HG02884 (cell line): ENCODE results near the gene PIK3C3.

Experiments used
- ATAC-seq: cut with Tn5 transposase; IDR thresholded peaks from one replicate; pipeline ENCODE4 v1.9.1; 2021; ENCODE audit warnings: mild to moderate bottlenecking, moderate library complexity; ENCODE audit not compliant: unreplicated experiment

PIK3C3 gene

GRCh38 chr18:41954827-41955613, at the start of gene PIK3C3:
Gene PIK3C3 (plus strand): TSS chr18:41955234. CDS start chr18:41955292, 58 bp downstream.
- ATAC-seq = peak; percentile 95

- ATAC-seq = no peak
These were observed 49.1 kb upstream of the PIK3C3 start for GRCh38 chr18:41905786-41906527.

GRCh38 chr18:41906528-41907146, 48.4 kb upstream of the PIK3C3 start:
- peak; percentile 90 for ATAC-seq

GRCh38 chr18:41917181-41917580, 37.9 kb upstream of the PIK3C3 start:
- no peak for ATAC-seq

GRCh38 chr18:41921770-41922169, 33.3 kb upstream of the PIK3C3 start:
- ATAC-seq = no peak

- no peak for ATAC-seq
These were observed 32.9 kb upstream of the PIK3C3 start for GRCh38 chr18:41922176-41922575.

- ATAC-seq = no peak
These were observed 32.2 kb upstream of the PIK3C3 start for GRCh38 chr18:41922841-41923240.

- ATAC-seq = no peak
These were observed 31.6 kb upstream of the PIK3C3 start for GRCh38 chr18:41923446-41923845.

- ATAC-seq = no peak
These were observed 26.5 kb upstream of the PIK3C3 start for GRCh38 chr18:41928581-41928980.

GRCh38 chr18:41932899-41933298, 22.1 kb upstream of the PIK3C3 start:
- no peak for ATAC-seq

GRCh38 chr18:41933778-41934177, 21.3 kb upstream of the PIK3C3 start:
- ATAC-seq = no peak

- peak; percentile 54 for ATAC-seq
These were observed 18.4 kb upstream of the PIK3C3 start for GRCh38 chr18:41936471-41937134.

GRCh38 chr18:41938445-41938844, 16.6 kb upstream of the PIK3C3 start:
- no peak for ATAC-seq

- no peak for ATAC-seq
These were observed 15.7 kb upstream of the PIK3C3 start for GRCh38 chr18:41939326-41939725.

GRCh38 chr18:41940506-41941215, 14.4 kb upstream of the PIK3C3 start:
- no peak for ATAC-seq

- ATAC-seq = no peak
These were observed 12.8 kb upstream of the PIK3C3 start for GRCh38 chr18:41942254-41942653.

GRCh38 chr18:41948544-41949110, 6.4 kb upstream of the PIK3C3 start:
- ATAC-seq = no peak

GRCh38 chr18:41949206-41949920, 5.7 kb upstream of the PIK3C3 start:
- no peak for ATAC-seq

GRCh38 chr18:41955688-41956087, 654 bp downstream of the PIK3C3 start:
- no peak for ATAC-seq

- no peak for ATAC-seq
These were observed 4.0 kb downstream of the PIK3C3 start for GRCh38 chr18:41959045-41959444.
